ENCODE results near the gene MAD1L1.

The MAD1L1 gene

DNA sequence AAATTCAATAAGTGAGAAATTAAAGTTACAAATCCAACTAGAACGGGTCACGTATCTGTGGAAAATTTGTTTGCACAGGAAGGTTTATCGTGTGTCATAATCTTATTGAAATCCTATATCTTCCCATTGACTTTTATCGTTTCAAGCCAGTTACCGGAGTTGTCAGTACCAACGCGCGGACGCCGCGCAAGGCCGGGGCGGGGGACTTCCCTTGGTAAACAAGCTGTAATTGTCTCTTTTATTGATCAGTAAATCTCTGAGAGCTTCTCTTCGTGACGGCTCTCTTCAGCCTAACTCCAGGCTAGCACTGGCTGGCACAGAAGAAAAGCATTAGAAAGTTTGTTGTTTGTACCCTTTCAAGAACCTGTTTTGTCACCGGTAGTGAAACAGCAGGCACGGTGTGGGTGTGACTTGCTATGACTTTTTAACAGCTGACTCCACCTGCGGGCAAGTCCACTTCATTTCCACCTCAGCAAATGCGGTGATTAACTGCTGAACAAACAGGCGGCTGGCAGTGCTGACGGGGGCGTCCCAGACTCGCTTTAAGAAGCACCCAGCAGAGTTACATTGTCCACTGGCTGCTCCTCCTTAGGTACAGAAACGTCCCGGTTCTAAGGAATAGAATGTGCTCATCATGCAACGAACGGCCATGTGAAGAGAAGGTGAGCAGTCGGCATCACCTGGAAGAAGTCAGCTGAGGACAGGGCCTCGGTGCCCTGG lies 215.8 kb downstream of the MAD1L1 start:
- no peak for DNase-seq (ENCODE audit: low spot score)

DNA sequence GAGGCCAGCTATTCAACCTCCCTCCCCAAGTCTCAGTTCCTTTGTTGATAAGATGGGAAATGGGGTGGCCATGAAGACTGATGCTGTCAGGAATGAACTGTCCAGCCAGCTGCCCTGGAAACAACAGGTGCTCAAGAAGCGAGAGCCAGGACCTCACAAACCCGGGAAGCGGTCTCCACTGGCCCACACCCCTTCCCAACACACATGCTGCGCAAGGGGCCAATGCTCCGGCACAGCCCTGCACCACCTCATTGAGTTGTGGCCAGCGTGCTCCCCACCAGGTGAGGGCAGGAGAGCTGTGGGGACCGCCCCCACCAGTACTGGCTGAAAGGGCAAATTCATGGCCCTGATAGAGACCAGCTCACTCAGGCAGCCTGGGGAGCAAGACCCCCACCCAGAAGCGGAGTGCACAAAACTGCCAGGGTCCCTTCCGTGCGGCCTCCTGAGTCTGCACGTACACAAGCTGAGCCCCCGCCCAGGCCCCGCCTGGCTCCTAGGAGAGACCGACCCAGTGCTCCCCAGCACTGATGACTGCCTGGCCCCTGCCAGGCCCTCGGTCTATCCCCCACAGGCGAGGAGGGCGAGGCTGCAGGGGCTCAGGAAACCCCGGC lies 216.6 kb downstream of the MAD1L1 start:
- no peak for DNase-seq (ENCODE audit: low spot score)

DNA sequence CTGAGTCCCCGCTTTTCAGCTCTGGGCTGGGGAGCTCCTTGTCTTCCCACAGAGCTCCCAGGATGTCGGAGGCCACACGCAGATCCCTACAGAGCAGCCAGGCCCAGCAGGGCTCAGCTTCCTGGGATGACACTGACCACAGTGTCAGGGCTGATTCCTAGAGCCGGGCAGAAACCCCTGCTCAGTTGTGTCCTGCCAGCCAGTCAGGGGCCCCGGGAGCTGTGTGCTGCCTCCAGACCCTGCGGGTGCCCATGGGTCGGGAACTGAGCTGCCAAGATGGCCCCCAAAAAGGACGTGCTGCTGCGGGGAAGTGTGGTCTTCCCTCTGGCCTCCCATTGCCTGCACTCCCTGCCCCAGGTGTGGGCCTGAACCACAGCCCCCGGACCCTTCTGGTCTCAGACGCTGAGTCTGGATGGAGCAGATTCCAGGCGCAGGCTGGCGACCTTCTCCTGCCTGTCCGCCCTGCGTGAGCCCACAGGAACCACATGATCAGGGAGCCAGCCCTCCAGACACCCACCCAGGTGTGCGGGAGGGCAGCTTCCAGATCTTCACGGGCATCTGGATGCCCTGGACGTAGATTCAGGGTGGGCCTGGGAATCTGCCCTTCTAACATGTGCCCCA lies 217.4 kb downstream of the MAD1L1 start:
- no peak for DNase-seq (ENCODE audit: low spot score)

DNA sequence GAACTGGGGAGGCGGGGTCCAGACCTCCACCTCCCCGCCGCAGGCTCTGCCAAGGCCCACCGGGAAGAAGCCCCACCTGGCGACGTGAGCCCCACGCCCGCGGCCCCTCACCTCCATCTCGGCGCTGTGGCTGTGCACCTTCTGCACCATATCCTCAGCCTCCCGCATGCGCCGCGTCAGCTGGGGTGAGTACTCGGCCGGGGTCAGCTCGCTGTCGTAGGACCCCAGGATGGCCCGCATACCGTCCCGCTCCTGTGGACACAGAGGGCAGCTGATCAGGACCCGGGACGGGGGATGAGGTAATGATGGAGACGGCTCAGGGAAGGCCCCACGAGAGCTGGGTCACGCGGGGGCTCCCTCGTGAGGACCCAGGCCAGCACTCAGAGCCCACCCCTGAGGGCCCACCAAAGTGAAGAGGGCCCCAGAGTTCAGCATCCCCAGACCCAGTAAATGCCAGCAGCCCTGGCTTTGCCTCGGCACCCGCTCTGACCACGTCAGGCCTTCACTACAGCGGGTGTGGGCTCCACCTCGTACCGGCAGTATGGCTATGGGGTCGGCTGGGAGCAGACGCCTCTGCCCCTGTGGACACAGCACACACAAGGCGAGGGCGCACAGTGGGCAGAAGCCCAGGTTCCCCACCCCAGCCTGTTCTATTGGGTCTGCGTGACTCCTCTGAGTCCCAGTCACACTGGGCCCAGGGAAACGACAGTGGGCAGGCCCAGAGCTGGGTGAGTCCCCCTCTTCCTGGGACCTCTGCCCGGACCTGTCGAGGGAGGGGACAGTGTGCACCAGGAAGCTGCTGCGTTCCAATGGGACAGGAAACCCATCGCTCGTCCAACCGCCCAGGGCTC lies 218.1 kb downstream of the MAD1L1 start:
- no peak for DNase-seq (ENCODE audit: low spot score)

DNA sequence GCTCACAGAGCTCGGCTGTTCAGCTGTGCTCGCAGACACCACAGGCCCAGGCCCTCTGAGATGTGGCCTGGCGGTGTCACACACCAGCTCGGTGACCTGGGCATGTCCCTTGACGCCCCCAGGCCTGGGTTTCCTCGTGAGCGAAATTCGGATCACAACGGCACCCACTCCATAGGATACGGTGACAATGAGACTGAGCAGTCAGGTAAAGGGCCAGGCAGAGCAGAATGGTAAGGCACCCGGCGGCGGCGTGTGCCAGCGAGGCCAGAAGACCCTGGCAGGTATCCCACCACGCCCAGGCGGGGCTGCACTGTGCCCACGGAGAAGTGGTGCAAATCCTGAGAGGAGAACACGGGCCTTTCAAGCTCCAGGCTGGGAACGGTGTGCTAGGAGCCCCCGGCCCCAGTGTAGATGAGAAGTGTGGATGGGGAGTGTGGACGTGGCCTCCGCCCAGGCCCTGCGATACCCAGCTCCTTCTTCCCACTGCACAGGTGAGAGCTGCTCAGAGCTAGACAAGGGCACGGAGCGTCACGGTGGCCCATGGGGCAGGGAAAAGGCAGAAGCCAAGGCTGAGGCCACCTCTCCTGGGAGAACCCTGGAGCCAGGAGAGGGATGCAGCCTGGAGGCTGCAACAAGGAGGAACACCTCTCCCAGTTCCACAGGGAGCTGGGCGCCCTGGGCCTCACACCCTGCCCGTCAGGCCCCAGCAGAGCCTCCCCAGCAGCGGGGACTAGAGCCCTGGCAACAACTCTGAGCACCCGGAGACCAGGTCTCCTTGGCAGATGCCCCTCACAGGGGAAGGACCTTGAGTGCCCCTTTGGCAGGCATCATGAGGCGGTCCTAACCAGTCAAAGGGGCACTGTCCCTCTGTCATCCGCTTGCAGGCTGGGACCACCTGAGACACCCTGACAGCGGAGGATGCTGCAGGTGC lies 219.1 kb downstream of the MAD1L1 start:
- DNase-seq (ENCODE audit: low spot score): no peak

DNA sequence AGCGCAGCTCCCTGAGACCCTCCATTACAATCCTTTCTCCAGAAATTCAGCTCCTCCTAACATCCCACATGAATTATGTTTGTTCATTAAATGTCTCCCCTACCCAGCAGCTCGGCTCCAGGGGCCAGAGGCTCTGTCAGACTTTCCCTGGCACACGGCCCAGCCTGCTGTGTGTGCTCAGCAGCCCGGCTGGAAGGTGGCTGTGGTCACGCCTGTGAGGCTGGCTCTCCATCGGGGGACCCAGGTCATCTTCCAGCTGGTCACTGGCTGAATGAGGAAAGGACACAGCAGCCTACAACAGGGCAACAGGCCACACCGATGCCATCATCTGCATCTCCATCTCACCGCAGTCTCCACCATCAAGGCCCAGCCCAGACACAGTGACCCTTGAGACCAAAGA lies 219.8 kb downstream of the MAD1L1 start:
- DNase-seq (ENCODE audit: low spot score): no peak

DNA sequence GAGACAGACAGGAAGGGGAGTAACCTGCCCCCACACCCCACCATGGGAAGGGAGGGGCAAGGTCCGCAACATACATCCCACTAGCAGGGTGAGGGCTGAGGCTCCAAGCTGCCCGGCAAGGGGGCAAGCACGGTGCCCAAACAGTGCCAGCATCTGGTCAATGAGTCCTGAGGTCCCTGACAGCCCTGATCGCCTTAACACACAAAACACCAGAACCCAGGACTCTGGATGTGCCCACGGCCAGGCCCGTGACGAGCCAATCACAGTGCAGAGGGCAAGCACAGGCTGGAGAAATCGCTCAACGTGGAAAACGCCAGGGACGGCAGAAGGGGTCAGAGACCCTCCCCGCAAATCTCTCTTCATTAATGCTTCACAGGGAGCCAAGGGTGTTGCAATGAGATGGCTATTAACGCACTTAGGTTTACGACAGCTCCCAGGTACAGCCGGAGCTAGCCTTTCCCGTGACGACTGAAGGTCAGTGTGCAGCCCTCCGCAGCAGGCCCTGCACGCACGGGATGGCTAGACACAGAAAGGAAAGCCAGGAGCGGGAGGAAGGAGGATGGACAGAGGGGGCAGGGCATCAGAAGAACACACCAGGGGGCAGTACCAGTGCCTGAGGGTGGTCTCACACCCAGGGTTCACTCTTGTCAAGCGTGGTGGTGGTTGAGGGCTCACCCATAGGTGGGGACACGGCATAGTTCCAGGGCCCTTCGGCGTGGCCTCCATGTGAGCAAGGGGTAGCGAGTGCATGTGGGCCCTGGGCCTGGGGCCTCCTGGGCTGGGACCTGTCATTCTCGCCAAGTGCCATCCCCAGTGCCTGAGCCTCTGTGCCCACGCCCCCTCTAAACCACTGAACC lies 220.5 kb downstream of the MAD1L1 start:
- DNase-seq (ENCODE audit: low spot score): no peak

DNA sequence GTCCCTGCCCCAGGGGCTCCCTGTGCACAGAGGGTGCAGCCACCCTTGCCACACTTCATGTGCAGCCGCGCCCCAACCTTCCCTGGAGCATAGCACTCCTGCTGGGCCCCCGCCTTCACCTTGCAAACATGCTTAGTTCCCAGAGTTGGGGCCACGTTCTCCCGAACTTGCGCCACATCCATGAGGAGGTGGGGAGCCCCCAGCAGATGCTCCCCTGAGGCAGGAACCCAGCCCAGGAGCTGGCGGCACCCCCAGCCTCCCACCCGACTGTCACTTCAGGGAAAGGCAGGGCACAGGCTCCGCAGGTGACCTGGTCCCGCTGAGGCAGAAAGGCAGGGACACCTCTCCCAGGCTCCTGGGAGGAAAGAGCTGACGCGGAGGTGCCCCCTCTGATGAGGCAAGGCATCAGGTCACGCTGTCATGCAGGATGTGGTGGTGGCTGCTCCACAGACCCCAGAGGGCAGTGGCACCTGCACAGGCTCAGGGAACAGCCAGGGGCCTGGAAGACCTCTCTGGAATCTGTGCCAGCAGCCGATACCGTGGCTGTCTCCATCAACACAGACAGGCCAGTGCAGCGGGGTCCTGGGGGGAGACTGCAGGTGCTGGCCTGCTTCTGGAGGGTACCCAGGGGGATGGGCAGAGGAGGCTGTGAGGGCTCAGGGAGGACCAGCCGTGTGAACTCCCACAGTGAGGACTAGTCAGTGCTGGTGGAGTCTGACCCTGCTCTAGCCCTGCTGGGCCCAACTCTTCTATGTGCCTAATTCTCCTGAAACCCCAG lies 221.3 kb downstream of the MAD1L1 start:
- DNase-seq (ENCODE audit: low spot score): no peak

DNA sequence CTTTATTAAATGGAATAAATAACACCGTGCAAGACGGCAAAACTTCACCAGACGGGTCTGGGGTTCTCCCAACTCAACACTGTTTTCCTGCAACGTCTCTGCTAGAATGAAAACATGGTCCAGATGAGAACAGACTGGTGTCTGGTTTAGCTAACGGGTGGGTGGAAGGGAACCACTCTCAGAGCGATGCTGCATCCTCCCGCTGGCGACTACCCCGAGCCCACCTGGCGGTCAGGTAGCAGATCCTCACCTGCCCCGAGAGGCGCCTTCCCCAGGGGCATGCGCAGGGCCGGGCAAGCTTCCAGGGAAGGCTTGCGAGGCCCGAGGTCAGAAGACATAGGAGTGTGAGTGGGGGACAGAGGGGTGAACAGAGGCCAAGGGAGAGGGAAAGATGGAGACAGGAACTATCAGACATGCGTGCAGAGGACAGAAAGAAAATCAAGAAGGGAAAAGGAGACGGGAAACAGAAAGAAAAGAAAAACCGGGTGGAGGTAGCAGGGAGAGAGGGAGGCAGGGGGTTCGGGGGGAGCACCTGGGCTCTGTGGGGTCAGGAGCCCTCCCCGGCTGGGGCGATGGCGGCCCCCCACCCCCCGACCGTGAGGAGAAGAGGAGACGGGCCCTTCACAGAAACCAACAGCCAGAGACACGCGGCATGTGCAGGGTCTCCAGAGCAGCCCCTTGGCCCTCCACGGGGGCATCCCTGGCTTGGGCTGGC lies 222.0 kb downstream of the MAD1L1 start:
- DNase-seq (ENCODE audit: low spot score): no peak

DNA sequence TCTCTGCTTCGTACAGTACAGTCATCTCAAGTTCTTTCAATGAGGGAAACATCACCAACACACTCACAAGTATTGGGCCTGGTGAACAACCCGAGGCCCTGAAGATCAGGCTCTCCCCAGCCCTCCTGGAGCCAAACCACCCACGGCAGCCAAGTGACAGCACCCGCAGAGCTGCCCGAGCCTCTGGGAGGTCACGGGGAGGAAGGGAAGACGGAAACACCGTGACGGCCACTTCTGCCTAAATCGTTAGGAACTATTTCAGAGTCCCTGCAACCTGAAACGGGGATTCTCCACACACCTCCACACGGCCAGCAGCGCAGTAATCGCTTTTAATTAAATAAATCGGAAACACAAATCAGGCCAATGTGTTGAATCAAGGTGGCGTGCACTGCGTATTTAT lies 222.6 kb downstream of the MAD1L1 start:
- no peak for DNase-seq (ENCODE audit: low spot score)

DNA sequence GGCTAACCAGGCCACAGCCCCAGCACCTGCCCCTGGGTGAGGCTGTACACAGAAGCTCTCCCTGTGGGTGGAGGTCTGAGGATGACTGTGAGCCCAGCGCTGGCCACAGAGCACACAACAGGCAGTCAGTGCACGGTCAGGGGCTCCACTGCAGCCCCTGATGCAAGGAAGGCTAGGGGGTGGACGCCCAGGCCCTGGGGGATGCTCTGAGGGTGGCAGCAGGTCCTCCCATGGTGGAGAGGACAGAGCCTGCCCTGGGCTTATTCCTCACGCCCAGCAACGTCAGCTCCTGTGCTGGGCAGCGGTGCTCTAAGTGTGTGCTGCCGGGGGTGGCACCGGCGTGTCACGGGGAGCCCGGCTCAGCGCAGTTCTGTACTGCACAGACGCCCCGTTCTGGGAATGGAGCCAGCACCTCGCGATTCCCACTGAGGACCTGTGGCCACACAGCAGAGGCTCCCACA lies 223.2 kb downstream of the MAD1L1 start:
- DNase-seq (ENCODE audit: low spot score): no peak

DNA sequence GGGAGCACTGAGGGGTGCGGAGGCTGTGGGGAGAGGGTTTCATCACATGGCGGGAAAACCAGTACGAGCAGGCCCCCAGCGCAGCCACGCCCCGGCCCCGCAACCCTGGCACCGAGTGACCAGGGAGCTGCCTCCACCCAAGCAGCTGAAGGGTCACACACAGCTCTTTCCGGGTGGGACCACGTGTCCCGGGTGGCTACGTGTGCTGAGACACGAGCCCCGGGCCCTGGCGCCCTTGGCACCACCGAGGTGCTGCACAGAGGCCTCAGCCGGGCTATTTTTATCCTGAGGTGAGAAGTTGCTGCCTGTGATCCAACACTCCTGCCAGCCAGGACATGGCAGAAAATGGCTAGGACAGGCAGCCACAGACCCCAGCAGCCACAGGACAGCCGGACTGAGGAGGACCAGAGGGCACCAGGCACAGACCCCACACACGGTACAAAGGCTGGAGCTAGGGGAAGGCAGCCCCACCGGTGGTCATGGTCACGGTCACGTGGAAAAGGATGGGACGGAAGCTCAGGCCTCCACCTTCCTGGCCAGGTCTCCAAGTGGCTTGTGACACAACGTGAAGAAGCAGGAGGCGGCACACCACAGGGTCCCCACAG lies 223.7 kb downstream of the MAD1L1 start:
- no peak for DNase-seq (ENCODE audit: low spot score)

DNA sequence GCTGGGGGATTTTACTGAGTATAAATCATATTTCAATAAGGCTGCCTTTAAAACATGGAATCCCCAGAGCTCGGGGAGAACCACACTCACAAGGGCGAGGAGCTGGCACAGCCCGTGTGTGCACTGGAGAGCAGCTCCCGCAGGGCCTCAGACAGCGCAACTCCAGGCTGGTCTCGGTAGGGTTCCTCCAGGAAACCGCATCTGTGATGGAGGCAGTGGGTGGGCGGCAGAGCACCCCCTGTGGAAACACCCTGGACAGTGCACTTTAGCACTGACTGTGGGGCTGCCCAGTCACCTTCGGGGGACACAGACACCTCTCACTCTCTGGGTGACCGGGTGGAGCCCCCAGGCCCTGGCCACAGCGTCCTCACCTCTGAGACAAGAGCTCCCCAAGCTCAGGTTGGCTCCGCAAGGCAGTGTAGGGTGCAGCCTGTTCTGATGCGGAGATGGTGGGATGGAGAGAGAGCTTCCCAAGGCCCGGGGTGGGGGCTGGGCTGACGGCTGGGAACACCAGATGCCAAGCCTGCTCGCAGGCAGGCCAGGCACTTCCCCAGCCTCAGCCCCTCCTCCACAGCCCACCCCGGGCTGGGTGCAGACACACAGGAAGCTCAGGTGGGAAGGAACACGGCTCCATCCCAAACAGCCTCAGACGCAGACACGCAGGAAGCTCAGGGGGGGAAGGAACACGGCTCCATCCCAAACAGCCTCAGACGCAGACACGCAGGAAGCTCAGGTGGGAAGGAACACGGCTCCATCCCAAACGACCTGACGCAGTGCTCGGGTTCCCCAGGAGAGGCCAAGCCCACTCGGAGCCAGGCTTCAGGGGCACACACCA lies 224.4 kb downstream of the MAD1L1 start:
- DNase-seq (ENCODE audit: low spot score): no peak

DNA sequence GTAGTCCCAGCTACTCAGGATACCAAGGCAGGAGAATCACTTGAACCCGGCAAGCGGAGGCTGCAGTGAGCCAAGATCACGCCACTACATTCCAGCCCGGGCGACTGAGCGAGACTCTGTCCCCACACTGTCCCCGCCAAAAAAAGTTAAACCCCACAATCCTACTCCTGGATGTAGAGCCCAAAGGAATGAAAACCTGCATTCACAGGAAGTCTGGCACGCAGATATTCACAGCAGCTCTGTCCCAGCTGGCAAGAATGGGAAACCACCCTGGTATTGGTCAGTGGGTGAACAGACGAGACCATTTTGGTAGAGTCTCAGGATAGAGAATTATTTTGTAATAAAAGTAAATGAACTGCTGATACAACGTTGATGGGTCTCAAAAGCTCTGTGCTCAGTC lies 225.2 kb downstream of the MAD1L1 start:
- DNase-seq (ENCODE audit: low spot score): no peak

DNA sequence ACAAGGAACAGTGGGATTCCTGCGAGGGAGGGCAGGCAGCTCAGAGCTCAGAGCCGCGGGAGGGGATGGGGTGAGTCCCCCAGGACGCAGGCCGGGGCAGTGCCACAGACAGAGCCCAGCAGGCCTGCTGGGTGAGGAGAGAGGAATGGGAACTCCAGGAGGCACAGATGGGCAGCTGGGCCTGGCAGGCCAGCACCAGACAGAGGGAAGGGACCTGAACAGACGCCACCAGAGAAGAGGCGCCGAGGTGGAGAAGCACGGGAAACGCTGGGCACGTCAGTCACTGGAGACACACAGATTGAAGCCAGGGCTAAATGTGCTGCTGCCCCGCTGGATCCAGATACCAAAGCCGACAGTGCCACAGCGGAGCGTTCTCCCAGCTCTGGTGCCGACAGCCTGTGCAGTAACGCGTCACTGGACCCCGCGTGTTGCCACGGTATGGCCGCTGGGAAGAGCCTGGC lies 225.8 kb downstream of the MAD1L1 start:
- no peak for DNase-seq (ENCODE audit: low spot score)

DNA sequence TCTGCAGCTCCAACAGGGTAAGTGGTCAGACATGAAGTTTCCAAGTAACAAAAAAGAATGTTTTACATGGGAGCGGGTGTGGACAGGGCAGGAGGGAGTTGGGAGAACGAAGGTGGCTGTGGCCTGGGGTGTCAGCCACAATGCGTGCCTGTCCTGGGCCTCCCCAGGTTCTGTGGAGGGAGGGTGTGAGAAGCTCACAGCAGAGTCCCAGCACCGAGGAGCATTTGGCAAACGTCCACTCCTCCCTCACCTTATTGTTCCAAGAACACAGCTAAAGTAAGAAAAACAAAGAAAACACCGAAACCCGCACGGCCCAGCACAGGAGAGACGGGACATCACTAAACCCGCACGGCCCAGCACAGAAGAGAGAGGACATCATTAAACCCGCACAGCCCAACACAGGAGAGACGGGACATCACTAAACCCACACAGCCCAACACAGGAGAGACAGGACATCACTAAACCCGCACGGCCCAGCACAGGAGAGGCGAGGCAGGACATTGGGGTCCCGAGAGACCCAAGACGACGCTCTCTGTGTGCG lies 226.4 kb downstream of the MAD1L1 start:
- no peak for DNase-seq (ENCODE audit: low spot score)

DNA sequence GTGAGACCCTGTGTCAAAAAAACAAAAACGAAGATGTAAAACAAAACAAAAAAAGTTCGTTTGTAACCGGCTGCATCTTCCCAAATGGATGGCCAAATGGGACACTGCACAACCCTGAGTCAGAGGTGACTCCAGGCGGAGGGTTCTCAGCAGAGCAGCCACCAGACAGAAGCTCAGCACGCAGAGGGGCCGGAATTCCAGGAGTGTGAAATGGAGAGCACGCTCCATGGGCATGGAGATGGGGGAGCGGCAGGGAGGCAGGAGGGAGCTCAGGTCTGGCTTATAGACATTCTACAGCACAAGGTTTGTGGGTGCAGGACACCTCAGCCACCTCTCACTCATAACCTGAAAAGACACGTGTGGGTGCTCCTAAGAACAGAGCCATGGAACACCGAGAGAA lies 227.0 kb downstream of the MAD1L1 start:
- DNase-seq (ENCODE audit: low spot score): no peak
